Activated T-helper 1 cell treated with anti-CD3 and anti-CD28 coated beads, Interleukin-2, amount 50 U/mL, for 16 hours (primary cell): ENCODE measurements around the gene RNF112.

Source experiments
- DNase-seq, 2 donors: peaks; one replicate each; pipeline ENCODE4 v3.0.0-alpha.2; 2020; ENCODE audit warnings: low read depth in 1 of 2, low spot score in 1 of 2

The RNF112 gene

GRCh38 chr17:19386974-19387920 is 23.8 kb upstream of the RNF112 start, which contains the start of gene MFAP4:
Gene MFAP4 (minus strand): TSS chr17:19387190. CDS start chr17:19387155, 35 bp downstream.
- no peak for DNase-seq

DNA sequence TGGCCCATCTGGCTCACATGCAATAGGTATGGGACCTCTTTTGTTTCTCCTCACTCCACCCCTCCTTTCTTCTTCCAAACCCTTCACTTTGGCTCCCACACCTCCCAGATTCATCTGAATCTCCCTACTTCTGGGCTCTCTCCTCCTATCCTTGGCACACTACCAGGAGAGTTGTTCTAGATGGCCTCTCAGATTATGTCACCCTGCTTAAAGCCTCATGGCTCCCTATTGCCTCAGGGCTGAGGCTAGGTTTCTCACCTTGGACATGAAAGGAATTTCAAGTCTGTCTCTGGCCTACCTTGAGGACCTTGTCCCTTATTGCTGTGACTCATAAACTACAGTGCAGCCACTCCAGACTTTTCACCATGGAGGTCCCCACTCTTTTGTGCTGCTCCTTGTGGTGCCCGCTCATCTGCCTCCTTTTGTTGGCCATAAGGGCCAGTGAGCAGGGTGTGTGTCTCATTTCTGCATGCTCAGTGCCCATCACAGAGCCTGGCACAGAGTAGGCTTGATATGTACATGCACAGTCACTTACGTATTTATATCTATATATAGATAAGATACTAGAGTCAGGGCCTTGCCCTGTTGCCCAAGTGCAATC is 23.0 kb upstream of the RNF112 start:
- no peak for DNase-seq

GRCh38 chr17:19388791-19389785 is 21.9 kb upstream of the RNF112 start:
- no peak for DNase-seq

GRCh38 chr17:19390951-19391350 is 20.1 kb upstream of the RNF112 start:
- DNase-seq = no peak

DNA sequence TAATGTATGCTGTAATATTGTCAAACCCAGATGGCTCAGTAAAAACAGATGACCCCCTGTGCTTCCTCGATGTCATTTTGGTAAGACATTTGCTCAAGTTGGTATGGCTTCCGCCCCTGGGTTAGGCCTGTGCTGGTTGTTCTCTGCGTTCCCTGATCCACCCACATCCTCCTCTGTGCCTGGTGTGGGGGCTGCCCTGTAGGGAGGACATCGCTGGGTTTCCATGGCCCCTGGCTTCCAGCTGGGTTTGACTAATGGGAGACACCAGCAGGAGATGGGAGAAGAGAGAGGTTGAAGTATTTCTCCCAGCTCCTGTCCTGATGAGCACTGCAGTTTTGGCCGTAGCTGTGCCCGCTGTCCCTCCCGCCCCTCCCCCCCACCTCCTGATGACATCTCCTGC is 19.6 kb upstream of the RNF112 start:
- DNase-seq = no peak

GRCh38 chr17:19392303-19392702 is 18.7 kb upstream of the RNF112 start:
- no peak for DNase-seq

- no peak for DNase-seq
These were observed 13.4 kb upstream of the RNF112 start for GRCh38 chr17:19397556-19398041.

DNA sequence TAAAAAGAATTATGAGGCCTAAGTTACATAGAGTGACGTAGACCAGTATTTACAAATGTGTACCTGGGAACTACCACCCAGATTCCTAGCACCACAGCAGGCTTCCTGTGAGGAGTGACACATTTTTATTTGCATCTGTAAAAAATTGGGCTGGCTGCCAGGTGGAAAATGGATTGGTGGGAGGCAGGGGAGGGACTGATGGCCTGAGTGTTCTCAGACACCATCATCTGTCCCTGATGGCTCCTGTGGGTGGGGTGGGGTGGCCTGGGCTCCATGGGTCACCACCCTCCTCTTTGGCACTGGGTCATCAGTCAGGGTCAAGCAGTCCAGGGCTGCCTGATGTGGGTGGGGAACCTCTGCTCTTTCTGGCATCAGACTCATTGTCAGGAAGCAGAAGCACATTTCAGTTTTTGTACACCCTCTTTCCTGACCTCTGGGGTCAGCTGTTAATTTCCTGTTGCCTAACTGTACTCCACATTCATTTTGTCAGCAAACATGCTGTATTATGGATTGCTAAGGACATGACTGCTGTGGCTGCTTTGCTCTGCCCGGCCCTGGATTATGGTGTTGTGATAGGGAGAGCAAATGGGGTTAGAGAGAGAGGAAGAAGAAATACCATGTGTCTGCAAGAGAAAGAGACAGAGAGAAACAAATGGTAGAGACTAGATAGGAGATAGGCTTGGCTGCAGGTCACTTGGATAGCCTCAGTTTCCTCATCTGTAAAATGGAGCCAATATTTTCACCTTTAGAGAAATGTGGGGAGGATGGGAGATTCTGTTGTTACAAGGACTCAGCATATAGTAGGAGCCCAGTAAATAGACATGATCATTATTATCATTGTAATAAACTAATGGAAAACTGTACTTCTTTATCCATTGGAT is 12.5 kb upstream of the RNF112 start:
- DNase-seq = no peak

- no peak for DNase-seq
These were observed 11.1 kb upstream of the RNF112 start for GRCh38 chr17:19399750-19400450.

DNA sequence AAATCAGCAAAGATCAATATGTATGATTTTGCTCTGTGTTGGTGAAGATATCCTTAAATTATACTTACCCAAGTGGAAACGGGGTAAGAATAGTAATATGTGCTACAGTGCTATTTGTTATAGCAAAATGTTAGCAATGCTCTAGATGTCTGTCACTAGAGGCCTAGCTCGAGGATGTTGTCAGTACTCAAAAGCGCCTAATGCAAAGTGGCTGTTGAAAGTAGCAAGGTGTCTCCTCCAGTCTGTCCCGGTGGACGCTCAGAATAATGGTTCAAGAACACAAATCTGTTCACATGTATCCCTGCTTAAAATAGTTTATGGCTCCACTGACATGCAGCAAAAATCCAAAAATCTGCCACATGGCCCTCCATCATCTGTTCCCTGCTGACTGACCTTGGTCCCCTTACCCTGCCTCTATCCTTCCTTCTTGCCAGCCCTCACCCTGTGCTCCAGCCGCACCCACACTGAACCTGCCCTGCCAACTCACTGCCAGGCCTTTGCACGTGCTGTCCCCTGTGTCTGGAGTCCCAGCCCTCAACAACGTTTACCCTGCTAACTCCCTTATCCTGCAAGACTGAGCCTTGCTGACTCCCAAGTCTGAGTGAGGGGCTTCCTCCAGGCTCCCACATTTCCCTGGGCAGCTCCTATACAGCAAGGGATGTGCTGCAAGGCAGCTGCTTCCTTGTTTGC is 9.6 kb upstream of the RNF112 start:
- DNase-seq = no peak

GRCh38 chr17:19402171-19402570 is 8.9 kb upstream of the RNF112 start:
- no peak for DNase-seq

GRCh38 chr17:19403021-19403420 is 8.0 kb upstream of the RNF112 start:
- no peak for DNase-seq

- no peak for DNase-seq
These were observed 6.8 kb upstream of the RNF112 start for GRCh38 chr17:19404264-19404663.

- DNase-seq = no peak
These were observed 5.9 kb upstream of the RNF112 start for GRCh38 chr17:19405114-19405513.

DNA sequence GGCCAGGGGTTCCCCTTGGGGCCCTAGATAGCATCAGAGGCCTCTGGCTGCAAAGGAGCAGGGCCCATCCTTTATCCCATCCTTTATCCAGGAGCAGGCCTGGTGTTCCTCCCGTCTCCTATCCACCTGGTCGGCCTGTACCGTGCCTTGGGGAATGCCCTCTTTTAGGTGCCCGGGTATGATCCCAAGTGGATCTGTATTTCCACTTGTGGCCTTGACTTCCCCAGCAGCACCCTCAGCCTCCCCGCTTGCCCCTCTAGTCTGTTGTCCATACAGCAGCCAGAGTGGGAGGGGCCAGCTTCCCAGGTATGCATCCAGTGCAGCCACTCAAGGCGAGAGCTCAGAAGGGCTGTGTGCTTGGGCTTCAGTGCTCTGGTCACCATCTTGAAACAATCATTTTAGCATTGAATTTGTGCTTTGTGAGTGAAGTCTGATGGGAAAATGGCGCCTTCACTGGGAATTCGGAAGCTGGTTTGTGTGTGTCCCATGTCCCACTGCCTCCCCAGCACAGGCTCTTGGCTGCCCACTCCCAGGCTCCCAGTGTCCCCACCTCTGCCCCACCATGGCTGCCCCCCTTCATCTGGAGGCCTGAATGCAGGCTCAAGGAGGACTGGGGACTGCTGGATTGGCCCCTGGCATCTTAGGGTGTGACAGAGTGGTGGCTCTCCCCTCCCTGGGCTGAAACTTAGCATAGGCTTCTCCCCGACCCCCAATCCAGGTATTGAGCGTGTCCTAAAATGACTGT is 3.3 kb upstream of the RNF112 start:
- DNase-seq = no peak

DNA sequence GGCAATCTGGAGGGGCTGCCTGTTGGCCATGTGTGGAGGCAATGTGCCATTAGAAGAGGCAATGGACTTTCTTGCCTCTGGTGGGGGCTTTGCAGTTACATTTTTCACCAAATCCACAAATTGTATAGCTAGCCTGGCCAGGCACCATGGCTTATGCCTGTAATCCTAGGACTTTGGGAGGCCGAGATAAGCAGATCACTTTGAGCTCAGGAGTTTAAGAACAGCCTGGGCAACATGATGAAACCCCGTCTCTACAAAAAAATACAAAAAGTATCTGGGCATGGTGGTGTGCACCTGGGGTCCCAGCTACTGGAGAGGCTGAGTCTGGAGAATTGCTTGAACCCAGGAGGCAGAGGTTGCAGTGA is 2.7 kb upstream of the RNF112 start:
- no peak for DNase-seq

- DNase-seq = no peak
These were observed 2.0 kb upstream of the RNF112 start for GRCh38 chr17:19409066-19409465.

DNA sequence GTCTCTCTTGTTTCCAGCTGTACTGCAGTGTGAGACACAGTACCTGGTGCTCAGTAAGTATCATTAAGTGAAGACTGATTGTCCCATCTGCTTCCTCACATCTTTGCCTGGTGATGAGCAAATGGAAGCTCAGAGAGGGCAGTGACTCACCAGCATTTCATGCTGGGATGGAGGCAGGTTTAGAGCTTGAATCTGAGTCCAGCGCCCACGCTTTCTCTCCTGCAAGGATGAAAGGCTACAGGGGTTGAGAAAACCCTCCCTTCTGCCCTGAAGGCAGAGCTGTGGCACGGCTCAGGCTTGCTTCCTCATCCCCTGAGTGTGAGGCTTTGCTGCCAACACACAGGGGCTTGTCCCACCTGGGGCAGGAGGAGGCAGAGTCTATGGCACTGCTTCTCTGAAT is 1.5 kb upstream of the RNF112 start:
- no peak for DNase-seq
